SK-N-DZ (cell line): ENCODE data around the gene ZNF484.

Experiments used
- DNase-seq: peaks from one replicate; pipeline ENCODE4 v3.0.0-alpha.2; 2015; ENCODE audit warnings: low spot score
- small RNA-seq, 2 experiments: library from RNA; depleted of rRNA; stranded (forward); fragments of <200 nt; gene quantifications; one replicate each; pipeline ENCODE3, GENCODE V24; 2014

ZNF484 gene

DNA sequence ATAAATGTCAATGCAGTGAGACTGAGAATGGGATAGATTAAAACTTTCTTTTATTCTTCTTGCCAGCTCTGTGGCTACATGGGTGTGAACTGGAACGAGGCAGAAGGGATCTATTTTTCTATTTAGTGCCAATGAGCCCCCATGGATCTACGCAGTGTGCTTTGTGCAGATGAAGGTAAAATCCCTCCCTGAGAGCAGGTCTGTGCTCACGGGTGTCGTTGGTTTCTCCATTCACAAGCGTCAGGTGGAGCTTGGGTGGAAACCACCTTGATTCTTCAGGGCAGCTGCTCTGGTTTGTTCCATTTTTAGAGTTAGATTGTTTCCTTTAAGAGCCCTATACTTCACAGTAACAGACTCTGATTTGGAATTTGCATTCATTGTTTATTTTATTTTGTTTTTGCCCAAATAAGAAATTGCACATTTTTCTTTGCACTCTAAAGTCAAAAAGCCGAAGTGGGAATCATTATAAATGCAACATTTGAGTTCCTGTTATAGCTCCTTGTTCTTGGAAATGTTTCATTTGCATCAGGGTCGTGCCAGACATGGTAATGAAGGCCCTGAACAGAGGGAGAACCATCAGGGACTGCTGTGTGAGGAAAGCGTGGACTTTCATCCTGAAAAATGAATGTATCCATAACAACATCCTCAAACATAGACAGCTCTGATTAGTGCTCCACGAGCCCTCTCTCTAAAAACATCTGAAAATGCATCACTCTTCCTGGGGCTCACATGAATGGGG lies 82.1 kb downstream of the ZNF484 start:
- DNase-seq, result no peak

Small RNAs within 50 kb of the gene (small RNA-seq; reads per million reads assigned to genes)
- gene RNU6-714P, result 0 reads per million in 2 experiments
